AG04449 (cell line): ENCODE measurements around the gene SIRPD.

ENCODE experiments used
- CTCF ChIA-PET: fragments of 350-600 bp; formaldehyde crosslinking; extraction: SDS; loops from one replicate; lab custom pipeline; 2021; ENCODE audit warnings: antibody characterized with exemption; lab: Yijun Ruan, JAX
- POLR2A ChIA-PET: fragments of 400-600, 350-600 bp; formaldehyde crosslinking; extraction: SDS; loops from one replicate; lab custom pipeline; 2020; ENCODE audit warnings: antibody characterized with exemption, inconsistent platforms; lab: Yijun Ruan, JAX
- DNase-seq: peaks from one replicate; pipeline ENCODE4 v3.0.0-alpha.2; 2010; ENCODE audit warnings: low read depth, low spot score
- H3K4me3 ChIP-seq: 2 replicates; pipeline ENCODE4 v1.5.1; 2011; ENCODE audit warnings: low read depth, mild to moderate bottlenecking, control low read depth, low read length
- TF ChIP-seq, protein P1 (sequence below): IDR thresholded peaks from one replicate; pipeline ENCODE4 v1.5.1; 2011; ENCODE audit warnings: mild to moderate bottlenecking, moderate library complexity, low read length, control low read depth, inconsistent platforms; ENCODE audit not compliant: insufficient read depth; ENCODE audit errors: missing control alignments

SIRPD gene

GRCh38 chr20:1533059-1533458 lies 24.4 kb downstream of the SIRPD start:
- no peak overlapping the region for H3K4me3 ChIP-seq
- DNase-seq, result no peak
- TF ChIP-seq, protein P1, sequence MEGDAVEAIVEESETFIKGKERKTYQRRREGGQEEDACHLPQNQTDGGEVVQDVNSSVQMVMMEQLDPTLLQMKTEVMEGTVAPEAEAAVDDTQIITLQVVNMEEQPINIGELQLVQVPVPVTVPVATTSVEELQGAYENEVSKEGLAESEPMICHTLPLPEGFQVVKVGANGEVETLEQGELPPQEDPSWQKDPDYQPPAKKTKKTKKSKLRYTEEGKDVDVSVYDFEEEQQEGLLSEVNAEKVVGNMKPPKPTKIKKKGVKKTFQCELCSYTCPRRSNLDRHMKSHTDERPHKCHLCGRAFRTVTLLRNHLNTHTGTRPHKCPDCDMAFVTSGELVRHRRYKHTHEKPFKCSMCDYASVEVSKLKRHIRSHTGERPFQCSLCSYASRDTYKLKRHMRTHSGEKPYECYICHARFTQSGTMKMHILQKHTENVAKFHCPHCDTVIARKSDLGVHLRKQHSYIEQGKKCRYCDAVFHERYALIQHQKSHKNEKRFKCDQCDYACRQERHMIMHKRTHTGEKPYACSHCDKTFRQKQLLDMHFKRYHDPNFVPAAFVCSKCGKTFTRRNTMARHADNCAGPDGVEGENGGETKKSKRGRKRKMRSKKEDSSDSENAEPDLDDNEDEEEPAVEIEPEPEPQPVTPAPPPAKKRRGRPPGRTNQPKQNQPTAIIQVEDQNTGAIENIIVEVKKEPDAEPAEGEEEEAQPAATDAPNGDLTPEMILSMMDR, result no peak
- CTCF ChIA-PET, result no interaction called here
- POLR2A ChIA-PET, result no interaction called here

DNA sequence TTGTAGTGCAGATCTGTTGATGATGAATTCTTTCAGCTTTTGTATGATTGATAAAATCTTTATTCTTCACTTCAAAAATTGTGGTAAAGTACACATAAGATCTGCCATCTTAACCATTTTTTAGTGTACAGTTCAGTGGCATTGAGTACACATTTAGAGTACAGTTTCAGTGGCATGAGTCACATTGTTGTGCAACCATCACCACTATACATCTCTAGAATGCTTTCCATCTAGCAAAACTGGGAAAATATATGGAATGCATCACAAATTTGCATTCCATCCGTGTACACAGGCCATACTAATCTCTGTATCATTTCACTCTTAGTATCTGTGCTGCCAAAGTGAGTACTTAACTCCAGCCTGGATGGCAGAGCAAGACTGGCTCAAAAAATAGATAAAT lies 28.7 kb downstream of the SIRPD start:
- CTCF ChIA-PET, result no interaction called here
- TF ChIP-seq, protein P1, result no peak
- DNase-seq, result no peak
- H3K4me3 ChIP-seq, result no peak overlapping the region
- POLR2A ChIA-PET, result no interaction called here

GRCh38 chr20:1527923-1528322 lies 29.6 kb downstream of the SIRPD start:
- TF ChIP-seq, protein P1, result no peak
- POLR2A ChIA-PET, result no interaction called here
- no peak overlapping the region for H3K4me3 ChIP-seq
- CTCF ChIA-PET, result interaction anchor here (0.9 kb wide), 1 partner anchor 18 kb away, joined by 3 read pairs; no protein-coding TSS in a partner anchor
- DNase-seq, result no peak

DNA sequence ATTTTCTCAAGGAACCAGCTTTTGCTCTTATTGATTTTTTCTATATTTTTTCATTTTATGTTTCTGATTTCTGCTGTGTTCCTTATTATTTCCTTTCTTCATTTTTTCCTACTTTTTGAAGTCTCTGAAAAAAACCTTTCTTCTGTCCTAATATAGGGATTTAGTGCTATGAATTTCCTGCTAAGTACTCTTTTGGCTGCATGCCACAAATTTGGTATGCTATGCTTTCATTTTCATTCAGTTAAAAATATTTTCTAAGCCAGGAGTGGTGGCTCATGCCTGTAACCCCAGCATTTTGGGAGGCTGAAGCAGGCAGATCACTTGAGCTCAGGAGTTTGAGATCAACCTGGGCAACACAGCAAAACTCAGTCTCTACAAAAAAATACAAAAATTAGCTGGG lies 30.6 kb downstream of the SIRPD start:
- TF ChIP-seq, protein P1, result no peak
- ChIA-PET CTCF (interaction anchor here (1.5 kb wide), 1 partner anchor 23 kb away, joined by 8 read pairs; no protein-coding TSS in a partner anchor), POLR2A (no interaction called here)
- DNase-seq, result no peak
- H3K4me3 ChIP-seq, result no peak overlapping the region

DNA sequence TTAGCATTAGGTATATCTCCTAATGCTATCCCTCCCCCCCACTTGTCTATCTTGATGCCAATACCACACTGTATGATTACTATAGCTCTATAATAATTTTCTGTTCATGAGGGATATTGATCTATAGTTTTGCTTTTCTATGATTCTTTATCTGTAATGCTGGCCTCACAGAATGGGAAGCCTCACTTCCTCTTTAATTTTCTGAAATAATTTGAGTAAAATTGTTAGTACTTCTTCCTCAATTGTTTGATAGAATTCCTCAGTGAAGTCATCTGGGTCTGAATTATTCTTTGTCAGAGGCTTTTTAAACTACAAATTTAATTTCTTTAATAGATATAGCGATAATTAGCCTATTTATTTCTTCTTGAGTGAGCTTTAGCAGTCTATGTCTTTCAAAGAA lies 31.2 kb downstream of the SIRPD start:
- H3K4me3 ChIP-seq, result no peak overlapping the region
- CTCF ChIA-PET, result interaction anchor here (1.5 kb wide), 1 partner anchor 23 kb away, joined by 8 read pairs; no protein-coding TSS in a partner anchor
- no peak for DNase-seq
- TF ChIP-seq, protein P1, result no peak
- POLR2A ChIA-PET, result no interaction called here

- POLR2A ChIA-PET, result no interaction called here
- no peak overlapping the region for H3K4me3 ChIP-seq
- DNase-seq, result no peak
- CTCF ChIA-PET, result no interaction called here
- TF ChIP-seq, protein P1, result no peak
These were observed 33.5 kb downstream of the SIRPD start for GRCh38 chr20:1524004-1524403.
